CD4-positive, alpha-beta T cell treated with Interleukin-21 for 1 hour (primary cell): ENCODE data around the gene SULT1C4.
"Not testable (repeated sequence)": the region's sequence is repeated elsewhere in the genome, so short reads cannot be mapped to it uniquely, and the experiment has no call there.

Experiments used
- DNase-seq: peaks from one replicate; pipeline ENCODE4 v3.0.0-alpha.2; 2020

Gene SULT1C4

DNA sequence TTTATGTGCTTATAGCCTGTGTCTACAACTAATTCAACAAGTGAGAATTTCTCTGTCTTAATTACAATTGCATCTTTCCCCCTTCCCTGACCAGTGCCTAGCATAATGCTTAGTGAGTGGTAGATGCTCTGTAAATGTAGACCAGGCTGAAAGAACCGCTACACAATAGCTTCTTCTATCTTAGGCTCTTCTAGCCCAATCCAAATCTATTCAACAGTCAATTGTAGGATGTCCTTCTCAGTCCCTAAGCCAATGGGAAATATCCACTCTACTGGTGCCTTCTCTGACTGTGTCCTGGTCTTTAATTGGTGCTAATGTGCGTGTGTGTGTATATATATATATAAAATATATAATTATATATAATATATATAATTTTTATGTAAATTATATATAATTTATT, 37.2 kb downstream of the SULT1C4 start:
- no peak for DNase-seq

DNA sequence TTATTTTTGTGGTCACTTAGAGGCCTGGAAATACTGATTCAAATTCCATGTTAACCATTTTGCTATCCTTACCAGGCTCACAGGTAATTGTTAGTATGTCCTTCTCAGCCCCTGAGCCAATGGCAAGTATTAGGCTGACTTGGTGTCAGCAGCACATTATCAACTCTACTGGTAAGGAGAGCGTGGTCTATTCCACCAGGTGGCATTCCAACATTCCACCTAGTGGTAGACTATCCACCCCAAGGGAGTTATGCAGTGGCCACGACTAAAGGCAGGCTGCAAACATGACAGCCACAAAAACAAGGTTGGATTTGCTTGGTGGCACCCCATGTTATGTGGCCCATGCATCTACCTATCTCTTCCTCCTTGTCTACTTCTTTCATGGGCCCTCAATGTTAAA, 39.5 kb downstream of the SULT1C4 start:
- DNase-seq = peak; percentile 17

DNA sequence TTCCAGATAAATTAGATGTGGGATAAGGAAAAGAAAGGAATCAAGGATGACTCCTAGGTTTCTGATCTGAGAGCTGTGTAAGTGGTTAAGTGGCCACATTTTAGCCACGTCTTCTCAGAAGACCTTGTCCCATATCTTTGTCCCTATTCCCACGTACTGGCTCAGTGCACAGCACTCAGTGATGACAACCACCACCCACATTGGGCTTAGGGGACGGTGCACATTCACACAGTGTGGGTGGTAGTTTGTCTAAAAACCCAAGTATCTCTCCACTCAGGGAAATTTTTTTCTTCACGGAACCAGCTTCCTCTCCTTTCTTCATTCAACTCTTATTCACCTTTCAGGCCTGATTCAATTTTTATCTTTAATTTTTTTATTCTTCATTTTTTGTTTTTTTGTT, 40.7 kb downstream of the SULT1C4 start:
- no peak for DNase-seq

DNA sequence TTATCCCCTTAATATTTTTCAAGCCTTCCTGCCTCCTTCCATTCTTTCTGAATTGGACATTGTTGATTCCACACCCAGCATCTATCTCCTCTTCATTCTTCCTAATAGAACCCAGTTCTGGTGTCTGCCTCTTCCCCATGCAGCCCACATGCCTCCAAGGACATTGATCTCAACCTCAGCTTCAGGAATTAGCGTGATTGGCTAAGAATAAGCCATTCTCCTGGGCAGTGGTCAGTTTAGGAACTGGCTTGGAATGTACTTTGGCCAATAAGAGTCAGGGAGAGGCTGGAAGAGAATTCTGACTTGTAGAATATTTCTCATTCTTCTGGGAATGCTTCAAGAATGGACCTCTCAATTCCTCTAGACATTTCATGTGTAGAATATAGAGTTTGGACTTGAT, 45.3 kb downstream of the SULT1C4 start:
- DNase-seq = no peak

DNA sequence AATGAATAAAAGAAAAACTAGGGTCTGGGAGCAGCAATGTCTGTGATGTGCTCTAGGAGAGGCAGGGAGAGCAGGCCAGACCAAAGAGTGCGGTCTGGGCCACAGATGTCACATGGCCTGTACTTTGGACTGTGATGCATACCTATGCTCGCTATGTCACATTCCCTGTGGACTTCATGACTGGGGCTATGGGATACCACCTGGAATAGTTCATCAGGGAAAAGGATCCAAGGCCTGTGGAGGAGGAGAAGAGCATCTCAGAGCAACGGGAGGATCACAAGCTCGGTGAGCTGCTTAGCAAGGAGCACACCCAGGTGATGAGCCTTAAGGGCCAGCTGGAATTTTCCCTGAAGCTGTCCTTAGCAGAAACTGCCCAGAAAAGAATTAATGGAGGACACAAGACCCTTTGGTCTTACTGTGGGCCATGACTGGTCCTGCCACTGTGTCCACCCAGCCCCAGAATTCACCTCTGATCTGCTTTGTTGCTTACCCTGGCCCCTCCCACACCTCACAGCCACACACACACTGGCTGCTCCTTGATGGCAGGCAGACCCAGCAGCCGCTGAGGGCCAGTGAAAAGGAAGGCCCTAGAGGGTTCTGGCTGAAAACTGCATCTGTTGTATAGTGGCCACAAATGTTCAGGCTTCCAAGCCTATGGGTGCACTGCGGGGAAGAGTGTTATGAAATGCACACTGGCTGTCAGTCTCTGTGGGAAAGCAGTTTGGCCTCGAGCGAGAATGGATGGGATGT, 45.9 kb downstream of the SULT1C4 start:
- DNase-seq = no peak

DNA sequence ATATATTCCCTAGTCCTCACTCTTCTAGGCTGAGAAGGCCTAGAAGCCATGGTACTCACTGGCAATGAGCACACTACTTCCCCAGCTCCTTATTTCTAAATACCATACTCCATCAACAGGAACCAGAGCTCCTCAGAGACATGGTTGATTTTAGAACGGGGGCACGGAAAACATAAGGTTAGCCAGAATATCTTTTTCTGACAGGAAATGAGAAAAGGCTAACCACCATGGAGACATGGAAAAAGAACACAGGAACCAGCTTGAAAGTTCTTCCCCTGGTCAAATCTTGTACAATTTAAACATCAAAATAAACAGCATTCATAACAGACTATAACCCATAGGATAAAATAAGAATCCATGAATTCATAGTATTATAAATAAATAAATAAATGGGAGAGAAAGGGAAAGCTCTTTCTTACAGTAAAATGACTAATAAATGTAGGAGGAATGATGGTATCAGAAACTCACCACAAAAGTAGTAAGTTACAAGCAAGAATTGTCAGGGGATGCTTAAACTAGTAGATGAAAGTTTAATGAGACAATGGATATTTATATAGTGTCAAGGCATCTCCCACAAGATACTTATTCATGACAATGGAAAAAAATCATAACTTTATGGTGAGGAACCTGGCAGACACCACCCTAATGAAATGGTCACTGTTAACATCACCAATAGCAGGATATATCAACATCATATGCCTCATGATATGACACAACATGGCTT, 50.7 kb downstream of the SULT1C4 start:
- DNase-seq = no peak

DNA sequence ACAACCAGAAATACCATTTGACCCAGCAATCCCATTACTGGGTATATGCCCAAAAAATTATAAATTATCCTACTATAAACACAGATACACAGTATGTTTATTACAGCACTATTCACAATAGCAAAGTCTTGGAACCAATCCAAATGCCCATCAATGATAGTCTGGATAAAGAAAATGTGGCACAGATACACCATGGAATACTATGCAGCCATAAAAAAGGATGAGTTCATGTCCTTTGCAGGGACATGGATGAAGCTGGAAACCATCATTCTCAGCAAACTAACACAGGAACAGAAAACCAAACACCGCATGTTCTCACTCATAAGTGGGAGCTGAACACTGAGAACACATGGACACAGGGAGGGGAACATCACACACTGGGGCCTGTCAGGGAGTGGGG, 57.8 kb downstream of the SULT1C4 start:
- not testable (repeated sequence) for DNase-seq

DNA sequence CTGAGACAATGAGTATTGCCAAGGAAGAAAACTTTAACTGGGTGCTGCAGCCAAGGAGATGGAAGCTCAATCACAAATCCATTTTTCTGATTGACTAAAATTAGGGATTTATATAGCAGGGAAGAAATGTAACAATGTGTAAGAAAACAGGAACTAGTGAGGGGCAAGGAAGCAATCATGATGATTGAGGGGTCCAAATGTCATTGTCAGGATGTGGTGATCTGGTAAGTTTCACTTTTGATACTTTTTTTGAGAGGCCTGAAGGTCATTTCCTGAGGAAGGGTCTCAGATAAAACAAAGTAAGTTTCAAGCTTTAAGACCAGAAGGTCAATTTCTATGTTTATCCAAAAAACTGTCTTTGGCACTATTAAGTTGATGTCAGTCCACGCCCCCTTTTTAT, 59.2 kb downstream of the SULT1C4 start:
- no peak for DNase-seq
